Transverse colon (tissue), 4 donors: ENCODE data around the gene ADAM12. TPM values are rescaled to one million over a fixed set of nuclear protein-coding genes. Genes with fewer than 3 reads are reported as not detected.

Experiments used
- DNase-seq: peaks from one replicate; pipeline ENCODE4 v3.0.0-alpha.2; 2019
- H3K27ac ChIP-seq, 4 donors: fragments of 200-600 bp; sonication (generic); 2 replicates each; pipeline ENCODE4 v1.5.1; 2016 to 2018; ENCODE audit warnings: inconsistent platforms in 4 of 4
- H3K27me3 ChIP-seq: fragments of 200-600 bp; sonication (generic); 2 replicates; pipeline ENCODE4 v1.5.1; 2017; ENCODE audit warnings: inconsistent platforms
- H3K36me3 ChIP-seq, 4 donors: fragments of 200-600 bp; sonication (generic); 2 replicates each; pipeline ENCODE4 v1.5.1; 2017 to 2019; ENCODE audit warnings: inconsistent platforms in 4 of 4
- H3K4me1 ChIP-seq, 4 donors: fragments of 200-600 bp; sonication (generic); 2 replicates each; pipeline ENCODE4 v1.5.1; 2017 to 2020; ENCODE audit warnings: inconsistent platforms in 4 of 4
- H3K4me3 ChIP-seq, 4 donors: fragments of 200-600 bp; sonication (generic); 1 replicate in 1 of 4; 2 replicates in 3 of 4; pipeline versions ENCODE4 v1.5.1 to v1.6.1; 2017 to 2019; ENCODE audit warnings: inconsistent platforms in 4 of 4
- H3K9me3 ChIP-seq, 2 donors: fragments of 200-600 bp; sonication (generic); 2 replicates each; pipeline ENCODE4 v1.5.1; 2017 to 2019; ENCODE audit warnings: inconsistent platforms in 2 of 2
- EP300 ChIP-seq: sonication (generic); formaldehyde crosslinking; IDR thresholded peaks from one replicate; pipeline ENCODE4 v1.6.1; 2017; ENCODE audit warnings: antibody characterized with exemption, low read depth
- POLR2A ChIP-seq: fragments of 450-650 bp; IDR thresholded peaks from one replicate; pipeline ENCODE4 v1.6.1; 2016; ENCODE audit warnings: antibody characterized with exemption, mild to moderate bottlenecking, moderate library complexity
- POLR2AphosphoS5 ChIP-seq, 3 donors: sonication (generic); formaldehyde crosslinking; IDR thresholded peaks; one replicate each; pipeline ENCODE4 v1.6.1; 2016; ENCODE audit warnings: antibody characterized with exemption in 3 of 3
- WGBS, 2 donors: methylation state at CpG; one replicate each; pipeline ENCODE4 v1.1.5; 2018; ENCODE audit warnings: low coverage in 1 of 2; 5-methylcytosine and 5-hydroxymethylcytosine counted together
- in situ Hi-C, 4 donors: fragments of 200-750 bp; cut with MboI; loops; one replicate each; pipeline versions ENCODE4 v1.15.0 to v1.15.1; 2017; ENCODE audit warnings: low sequenced_read_pairs in 3 of 4, low pct_ligation_motif_present in 1 of 4, low pct_unique_long_range_greater_than_20kb in 1 of 4
- intact Hi-C: fragments of 100-400 bp; cut with DNase I; formaldehyde crosslinking; loops from one replicate; pipeline ENCODE4 v1.15.1; 2023; ENCODE audit warnings: low total_unique reads
- total RNA-seq, 4 donors: library from RNA; depleted of rRNA; stranded (reverse); fragments of >200 nt; gene quantifications; one replicate each; pipeline ENCODE4 v1.1.0, GENCODE V29; 2016
- TF ChIP-seq, protein P1 (sequence below), 5 experiments: fragments of 200-600 bp in 3 of 5; fragments of 450-650 bp in 2 of 5; sonication (generic) in 3 of 5; IDR thresholded peaks; 1 replicate in 2 of 5; 2 replicates in 3 of 5; pipeline ENCODE4 v1.5.1; 2016 to 2017; ENCODE audit warnings: antibody characterized with exemption in 5 of 5, inconsistent platforms in 3 of 5, mild to moderate bottlenecking in 2 of 5, moderate library complexity in 1 of 5

The ADAM12 gene
- total RNA-seq, 4 donors from 2014 or later, result 0.14 to 2.2 (median 1.1) TPM; not detected in 1

DNA sequence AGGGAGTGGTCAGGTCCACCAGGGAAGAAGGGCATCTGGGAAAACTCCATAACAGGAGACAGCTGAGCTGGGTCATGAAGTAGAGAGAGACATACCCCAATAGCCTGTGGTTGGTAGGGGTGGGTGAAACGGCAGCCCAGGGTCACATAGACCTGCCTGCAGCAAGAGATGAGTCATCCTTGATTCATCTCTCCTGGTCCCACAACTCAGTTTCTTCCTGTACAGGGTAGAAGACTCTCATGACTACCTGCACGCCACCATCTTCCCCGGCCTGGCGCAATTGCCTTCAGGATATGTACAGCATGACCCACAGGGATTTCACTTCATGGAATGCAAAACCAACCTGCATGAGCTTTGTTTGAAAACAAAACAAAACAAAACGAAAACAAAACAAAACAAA, 45.1 kb upstream of the ADAM12 start:
- TF ChIP-seq POLR2A (no peak), EP300 (no peak), POLR2AphosphoS5 (IDR thresholded peaks at IDR 0.05) (no peak)
- TF ChIP-seq, protein P1, sequence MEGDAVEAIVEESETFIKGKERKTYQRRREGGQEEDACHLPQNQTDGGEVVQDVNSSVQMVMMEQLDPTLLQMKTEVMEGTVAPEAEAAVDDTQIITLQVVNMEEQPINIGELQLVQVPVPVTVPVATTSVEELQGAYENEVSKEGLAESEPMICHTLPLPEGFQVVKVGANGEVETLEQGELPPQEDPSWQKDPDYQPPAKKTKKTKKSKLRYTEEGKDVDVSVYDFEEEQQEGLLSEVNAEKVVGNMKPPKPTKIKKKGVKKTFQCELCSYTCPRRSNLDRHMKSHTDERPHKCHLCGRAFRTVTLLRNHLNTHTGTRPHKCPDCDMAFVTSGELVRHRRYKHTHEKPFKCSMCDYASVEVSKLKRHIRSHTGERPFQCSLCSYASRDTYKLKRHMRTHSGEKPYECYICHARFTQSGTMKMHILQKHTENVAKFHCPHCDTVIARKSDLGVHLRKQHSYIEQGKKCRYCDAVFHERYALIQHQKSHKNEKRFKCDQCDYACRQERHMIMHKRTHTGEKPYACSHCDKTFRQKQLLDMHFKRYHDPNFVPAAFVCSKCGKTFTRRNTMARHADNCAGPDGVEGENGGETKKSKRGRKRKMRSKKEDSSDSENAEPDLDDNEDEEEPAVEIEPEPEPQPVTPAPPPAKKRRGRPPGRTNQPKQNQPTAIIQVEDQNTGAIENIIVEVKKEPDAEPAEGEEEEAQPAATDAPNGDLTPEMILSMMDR (IDR thresholded peaks at IDR 0.05), result no peak
- Histone ChIP-seq H3K4me1 (no peaks in the 10 kb centered on the region), H3K9me3 (no peaks in the 10 kb centered on the region), H3K4me3 (no peak overlapping the region), H3K27ac (no peak overlapping the region), H3K36me3 (no peaks in the 10 kb centered on the region), H3K27me3 (no peaks in the 10 kb centered on the region)
- no peak for DNase-seq
- in situ Hi-C loops, result no loop called here
- intact Hi-C loops, result no loop called here
- 20 to 77% methylated on average over 2 to 5 of the region's 5 CpGs for WGBS, 2 donors

DNA sequence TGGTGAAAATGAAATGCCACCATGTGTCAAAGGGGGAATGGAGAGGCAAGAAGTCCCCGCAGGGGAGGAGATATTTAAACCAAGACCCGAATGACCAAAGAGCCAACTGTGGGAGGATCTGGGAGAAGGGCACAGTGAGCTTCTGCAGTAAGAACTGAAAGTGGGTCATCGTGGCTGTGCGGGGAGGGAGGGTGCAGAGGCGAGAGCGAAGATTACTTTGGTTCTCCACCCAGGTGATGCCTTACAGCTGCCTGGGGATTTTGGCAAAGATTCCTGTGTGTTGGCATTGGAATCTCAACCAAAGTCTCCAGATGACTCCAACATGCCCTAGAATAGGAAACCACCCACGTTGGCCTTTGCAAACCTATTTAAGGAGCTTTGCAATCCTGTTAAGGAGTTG, 44.2 kb upstream of the ADAM12 start:
- Histone ChIP-seq H3K27ac (no peak overlapping the region), H3K36me3 (no peaks in the 10 kb centered on the region), H3K4me3 (no peak overlapping the region), H3K4me1 (no peaks in the 10 kb centered on the region), H3K27me3 (no peaks in the 10 kb centered on the region), H3K9me3 (no peaks in the 10 kb centered on the region)
- 85 to 93% methylated on average over 2 to 7 of the region's 7 CpGs for WGBS, 2 donors
- in situ Hi-C loops, result no loop called here
- no peak for TF ChIP-seq POLR2AphosphoS5 (IDR thresholded peaks at IDR 0.05)
- TF ChIP-seq EP300, result no peak
- DNase-seq, result no peak
- intact Hi-C loops, result no loop called here

DNA sequence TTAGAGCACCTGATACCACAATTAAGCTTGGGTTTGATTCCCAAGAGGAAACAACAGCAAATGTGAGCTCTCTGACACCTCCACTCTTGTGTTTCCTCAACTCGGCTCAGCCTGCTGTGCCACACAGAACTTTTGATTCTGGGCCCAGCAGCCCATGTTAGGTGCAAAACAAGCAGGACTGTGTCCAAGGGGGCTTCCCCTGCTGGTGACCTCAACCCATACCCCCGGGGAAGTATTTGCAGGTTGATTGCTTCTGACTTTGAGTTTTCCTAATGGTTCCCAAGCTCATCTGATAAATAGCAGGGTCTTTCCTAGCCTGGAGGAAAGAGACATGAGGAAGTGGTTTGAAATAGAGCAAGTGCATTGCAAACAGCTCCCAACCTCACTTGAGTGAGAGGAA, 43.5 kb upstream of the ADAM12 start:
- no peaks in the 10 kb centered on the region for H3K27me3 ChIP-seq
- in situ Hi-C loops (no loop called here), intact Hi-C loops (no loop called here)
- 57 to 100% methylated on average over 1 to 2 of the region's 2 CpGs for WGBS, 2 donors
- no peak overlapping the region for H3K27ac ChIP-seq
- no peak for DNase-seq
- TF ChIP-seq, protein P1 (IDR thresholded peaks at IDR 0.05), result no peak
- TF ChIP-seq POLR2A (no peak), EP300 (no peak), POLR2AphosphoS5 (IDR thresholded peaks at IDR 0.05) (no peak)
- H3K9me3 ChIP-seq, result no peaks in the 10 kb centered on the region
- H3K4me1 ChIP-seq, result no peaks in the 10 kb centered on the region
- H3K36me3 ChIP-seq, result no peaks in the 10 kb centered on the region
- no peak overlapping the region for H3K4me3 ChIP-seq

DNA sequence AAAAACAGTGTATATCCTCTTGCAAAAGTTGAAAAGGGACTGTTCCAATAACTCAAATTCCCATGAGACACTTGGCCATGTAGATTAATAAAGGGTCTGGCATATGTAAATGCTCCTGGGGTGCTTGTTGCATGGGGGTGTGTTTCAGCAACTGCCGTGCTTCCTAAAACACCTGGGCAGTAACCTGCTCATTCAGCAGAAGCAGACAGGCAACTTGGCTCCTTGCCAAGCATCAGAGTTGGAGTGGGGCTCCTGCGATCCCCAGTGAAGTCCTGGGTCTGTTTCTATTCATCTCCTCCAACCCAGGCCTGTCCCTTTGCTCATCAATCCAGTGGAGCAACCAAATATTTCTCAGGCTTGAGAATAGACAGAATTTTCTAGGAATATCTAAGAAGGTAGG, 42.2 kb upstream of the ADAM12 start:
- Histone ChIP-seq H3K4me1 (no peaks in the 10 kb centered on the region), H3K27ac (no peak overlapping the region), H3K27me3 (no peaks in the 10 kb centered on the region), H3K4me3 (no peak overlapping the region), H3K9me3 (no peaks in the 10 kb centered on the region), H3K36me3 (no peaks in the 10 kb centered on the region)
- TF ChIP-seq EP300 (no peak), POLR2AphosphoS5 (IDR thresholded peaks at IDR 0.05) (no peak), POLR2A (no peak)
- TF ChIP-seq, protein P1 (IDR thresholded peaks at IDR 0.05), result no peak
- no peak for DNase-seq
- 72% methylated on average over 2 of the region's 2 CpGs; no CpG with 5 or more reads in 1 of the 2 donors for WGBS, 2 donors
- in situ Hi-C loops (no loop called here), intact Hi-C loops (no loop called here)

DNA sequence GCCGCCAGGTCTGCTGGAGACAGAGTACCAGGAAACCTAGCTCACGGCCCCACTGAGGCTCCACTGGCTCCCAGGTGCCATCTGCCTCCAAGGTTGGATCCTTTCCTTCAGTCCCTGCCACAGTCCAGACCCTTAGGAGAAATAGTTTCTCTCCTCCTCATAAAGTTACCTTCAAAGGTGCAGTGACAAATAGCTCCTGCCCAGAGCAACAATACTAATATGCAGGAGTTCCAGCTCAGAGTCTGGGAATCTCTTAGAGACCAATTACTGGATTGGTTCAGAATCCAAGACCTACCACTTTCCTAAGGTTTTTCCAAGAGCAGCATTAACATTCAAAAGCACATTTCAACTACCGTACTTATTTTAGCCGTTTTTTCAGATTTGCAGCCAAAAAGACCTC, 41.0 kb upstream of the ADAM12 start:
- WGBS, 2 donors, result 81 to 83% methylated on average over 2 to 4 of the region's 4 CpGs
- no peaks in the 10 kb centered on the region for H3K27me3 ChIP-seq

More for the DNA sequence above, 41.0 kb upstream of the ADAM12 start:
- in situ Hi-C loops, result no loop called here
- no peaks in the 10 kb centered on the region for H3K9me3 ChIP-seq
- TF ChIP-seq POLR2A (no peak), EP300 (no peak), POLR2AphosphoS5 (IDR thresholded peaks at IDR 0.05) (no peak)
- TF ChIP-seq, protein P1 (IDR thresholded peaks at IDR 0.05), result no peak
- no peak for DNase-seq
- no peaks in the 10 kb centered on the region for H3K36me3 ChIP-seq
- intact Hi-C loops, result no loop called here
- no peaks in the 10 kb centered on the region for H3K4me1 ChIP-seq
- no peak overlapping the region for H3K4me3 ChIP-seq
- H3K27ac ChIP-seq, result no peak overlapping the region
